Measurements from ENCODE around the gene ACHE.

GRCh38 chr7:100933734-100934133, 38.0 kb upstream of the ACHE start:
- no peak for TF ChIP-seq CTCF (IDR thresholded peaks at IDR 0.05)
- TF ChIP-seq POLR2A (IDR thresholded peaks at IDR 0.05) = no peak

Measured in upper lobe of left lung (tissue), 4 donors.